Pancreas (tissue), 10 donors: ENCODE data around the gene RFPL2. TPM values are rescaled to one million over a fixed set of nuclear protein-coding genes. Genes with fewer than 3 reads are reported as not detected.

Source experiments
- ATAC-seq, 4 donors: fragments of 200-7000 bp; cut with Tn5 transposase; one replicate each; pipeline versions ENCODE4 v1.8.0 to v1.9.1; 2020; ENCODE audit warnings: mild to moderate bottlenecking in 4 of 4, moderate library complexity in 4 of 4
- DNase-seq, 6 donors: peaks; one replicate each; pipeline ENCODE4 v3.0.0-alpha.2; 2020
- FAIRE-seq: peaks from 2 replicates; lab custom pipeline; 2012; peaks lifted over from hg19 to GRCh38; lab: Jason Lieb, UNC
- H3K27ac ChIP-seq, 4 donors: fragments of 200-600 bp; sonication (generic); 1 replicate in 3 of 4; 2 replicates in 1 of 4; pipeline versions ENCODE4 v1.5.0 to v1.8.0; 2020
- H3K27me3 ChIP-seq, 4 donors: fragments of 200-600 bp; one replicate each; pipeline ENCODE4 v1.8.0; 2021
- H3K36me3 ChIP-seq, 3 donors: fragments of 200-600 bp; sonication (generic) in 1 of 3; one replicate each; pipeline versions ENCODE4 v1.5.0 to v1.8.0; 2020 to 2021
- H3K4me1 ChIP-seq, 3 donors: fragments of 200-600 bp; one replicate each; pipeline ENCODE4 v1.8.0; 2021
- H3K4me3 ChIP-seq, 4 donors: fragments of 200-600 bp; sonication (generic) in 2 of 4; one replicate each; pipeline versions ENCODE4 v1.5.0 to v1.8.0; 2020 to 2021
- H3K9me3 ChIP-seq, 4 donors: fragments of 200-600 bp; one replicate each; pipeline ENCODE4 v1.8.0; 2021
- WGBS, 2 donors: extraction: QIAGEN DNeasy Blood & Tissue Kit; methylation state at CpG; one replicate each; pipeline ENCODE4 v1.1.7; 2013; 5-methylcytosine and 5-hydroxymethylcytosine counted together
- intact Hi-C, 3 donors: fragments of 100-400 bp; cut with DNase I; formaldehyde crosslinking; loops; one replicate each; pipeline versions ENCODE4 v1.11.1 to v1.14.2; 2022
- polyA plus RNA-seq, 2 donors: library from polyadenylated mRNA; stranded (reverse); fragments of 200-250 nt; gene quantifications; one replicate each; pipeline ENCODE4 v1.2.3, GENCODE V29; 2013
- total RNA-seq, 6 donors: library from RNA; stranded (reverse); fragmentation: NEBNext Ultra II Directional in 4 of 6; extraction: Animal tissue kit (Norgen Biotek cat#: 25700) in 4 of 6; gene quantifications; one replicate each; pipeline versions ENCODE4 v1.2.1 to v1.2.4, GENCODE V29; 2021 to 2023
- TF ChIP-seq, protein P1 (sequence below), 4 donors: fragments of 200-600 bp; sonication (generic) in 3 of 4; IDR thresholded peaks; one replicate each; pipeline versions ENCODE4 v1.5.0 to v1.8.0; 2021; ENCODE audit warnings: antibody characterized with exemption in 4 of 4
- donor health status: healthy with polysubstance abuse.
- donor health status: DM: no; HTN: no; CAD: no; lungs with moderate emphysema.
- donor health status: DM: no; HTN: no; CAD: no.
- donor health status: control.
- donor health status: control.
- donor health status: Bipolar disorder and iron deficiency.
- donor health status: DM: yes; HTN: yes; CAD: no.
- donor health status: DM: no; HTN: no; CAD: no.
- donor health status: DM: no; HTN: no; CAD: no.
- donor health status: DM: yes; HTN: yes; CAD: no.

The RFPL2 gene
- total and polyA plus RNA-seq, 8 donors: 0.08 to 1.5 (median 0.19) TPM; not detected in 5

GRCh38 chr22:32217465-32217864 lies 12.6 kb upstream of the RFPL2 start:
- Histone ChIP-seq H3K4me3 (no peak overlapping the region), H3K4me1 (no peaks in the 10 kb centered on the region), H3K27me3 (no peaks in the 10 kb centered on the region), H3K27ac (no peak overlapping the region), H3K9me3 (no peaks in the 10 kb centered on the region), H3K36me3 (no peaks in the 10 kb centered on the region)
- ATAC-seq (no peak), FAIRE-seq (no peak), DNase-seq (no peak)
- TF ChIP-seq, protein P1, sequence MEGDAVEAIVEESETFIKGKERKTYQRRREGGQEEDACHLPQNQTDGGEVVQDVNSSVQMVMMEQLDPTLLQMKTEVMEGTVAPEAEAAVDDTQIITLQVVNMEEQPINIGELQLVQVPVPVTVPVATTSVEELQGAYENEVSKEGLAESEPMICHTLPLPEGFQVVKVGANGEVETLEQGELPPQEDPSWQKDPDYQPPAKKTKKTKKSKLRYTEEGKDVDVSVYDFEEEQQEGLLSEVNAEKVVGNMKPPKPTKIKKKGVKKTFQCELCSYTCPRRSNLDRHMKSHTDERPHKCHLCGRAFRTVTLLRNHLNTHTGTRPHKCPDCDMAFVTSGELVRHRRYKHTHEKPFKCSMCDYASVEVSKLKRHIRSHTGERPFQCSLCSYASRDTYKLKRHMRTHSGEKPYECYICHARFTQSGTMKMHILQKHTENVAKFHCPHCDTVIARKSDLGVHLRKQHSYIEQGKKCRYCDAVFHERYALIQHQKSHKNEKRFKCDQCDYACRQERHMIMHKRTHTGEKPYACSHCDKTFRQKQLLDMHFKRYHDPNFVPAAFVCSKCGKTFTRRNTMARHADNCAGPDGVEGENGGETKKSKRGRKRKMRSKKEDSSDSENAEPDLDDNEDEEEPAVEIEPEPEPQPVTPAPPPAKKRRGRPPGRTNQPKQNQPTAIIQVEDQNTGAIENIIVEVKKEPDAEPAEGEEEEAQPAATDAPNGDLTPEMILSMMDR (IDR thresholded peaks at IDR 0.05): no peak
- intact Hi-C loops: no loop called here
- 59 to 76% methylated on average over 2 of the region's 2 CpGs for WGBS, 2 donors

- FAIRE-seq (no peak), DNase-seq (no peak), ATAC-seq (no peak)
- Histone ChIP-seq H3K4me1 (no peaks in the 10 kb centered on the region), H3K27me3 (no peaks in the 10 kb centered on the region), H3K27ac (no peak overlapping the region), H3K9me3 (no peaks in the 10 kb centered on the region), H3K4me3 (no peak overlapping the region), H3K36me3 (no peaks in the 10 kb centered on the region)
- 74 to 89% methylated on average over 10 of the region's 10 CpGs for WGBS, 2 donors
- TF ChIP-seq, protein P1 (IDR thresholded peaks at IDR 0.05): no peak
- intact Hi-C loops: no loop called here
These were observed 12.0 kb upstream of the RFPL2 start for GRCh38 chr22:32216911-32217310.

DNA sequence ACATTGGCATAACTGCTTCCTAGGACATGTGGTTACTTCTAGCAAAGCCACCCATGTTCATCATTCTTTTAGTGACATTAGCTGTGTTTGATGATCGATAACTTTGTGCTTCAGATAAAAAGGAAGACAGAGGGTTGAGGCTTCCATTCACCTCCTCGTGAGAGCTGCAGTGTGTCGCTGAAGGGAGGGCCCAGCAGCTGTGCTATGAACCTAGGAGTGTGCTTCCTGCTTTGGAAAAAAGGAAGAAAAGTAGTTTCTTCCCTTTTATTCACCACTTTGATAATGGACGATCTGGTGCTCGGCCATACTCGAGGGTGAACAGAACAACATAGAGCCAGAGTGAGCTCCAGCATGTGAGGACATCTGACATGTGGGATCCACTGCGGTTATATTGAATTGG lies 6.1 kb upstream of the RFPL2 start:
- intact Hi-C loops: no loop called here
- FAIRE-seq (no peak), DNase-seq (no peak), ATAC-seq (no peak)
- H3K36me3 ChIP-seq: no peaks in the 10 kb centered on the region
- TF ChIP-seq, protein P1 (IDR thresholded peaks at IDR 0.05): no peak
- H3K27ac ChIP-seq: no peak overlapping the region
- H3K27me3 ChIP-seq: no peaks in the 10 kb centered on the region
- H3K9me3 ChIP-seq: no peaks in the 10 kb centered on the region
- 50 to 60% methylated on average over 7 of the region's 7 CpGs for WGBS, 2 donors
- H3K4me3 ChIP-seq: no peak overlapping the region
- no peaks in the 10 kb centered on the region for H3K4me1 ChIP-seq

- FAIRE-seq: no peak
- WGBS, 2 donors: 73 to 87% methylated on average over 3 of the region's 3 CpGs
- no peak for DNase-seq
- H3K27me3 ChIP-seq: no peaks in the 10 kb centered on the region
- no peaks in the 10 kb centered on the region for H3K36me3 ChIP-seq
- H3K27ac ChIP-seq: no peak overlapping the region
- intact Hi-C loops: no loop called here
- TF ChIP-seq, protein P1 (IDR thresholded peaks at IDR 0.05): no peak
- H3K4me1 ChIP-seq: no peaks in the 10 kb centered on the region
- no peaks in the 10 kb centered on the region for H3K9me3 ChIP-seq
- ATAC-seq: no peak
- no peak overlapping the region for H3K4me3 ChIP-seq
These were observed 3.8 kb upstream of the RFPL2 start for GRCh38 chr22:32208681-32209080.

DNA sequence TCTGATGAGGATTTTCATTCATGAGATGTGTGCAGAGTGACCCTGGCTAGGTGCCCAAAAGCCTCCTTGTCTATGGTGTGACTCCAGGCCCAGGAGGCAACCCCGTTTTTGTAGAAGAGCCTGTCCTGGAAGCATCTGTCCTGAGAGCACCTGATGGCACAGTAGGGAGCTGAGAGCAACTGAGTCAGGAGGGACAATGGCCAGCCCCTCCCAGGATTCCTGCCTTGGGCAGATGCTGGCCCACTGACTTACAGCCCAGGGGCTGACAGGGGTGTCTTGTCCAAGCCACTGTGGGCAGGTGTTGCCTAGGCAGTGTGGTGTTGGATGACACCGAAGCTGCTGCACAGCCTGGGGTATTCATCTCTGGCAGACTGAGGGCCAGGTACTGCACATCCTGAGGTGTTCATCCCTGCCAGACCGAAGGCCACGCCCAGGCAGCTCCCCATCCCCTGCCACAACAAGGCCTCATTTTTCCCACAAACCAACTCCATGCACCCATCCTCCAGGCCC lies 3.2 kb upstream of the RFPL2 start:
- no peak for FAIRE-seq
- WGBS, 2 donors: 64% methylated on average over 4 of the region's 4 CpGs
- Histone ChIP-seq H3K9me3 (no peaks in the 10 kb centered on the region), H3K4me3 (no peak overlapping the region), H3K4me1 (no peaks in the 10 kb centered on the region), H3K36me3 (no peaks in the 10 kb centered on the region), H3K27ac (no peak overlapping the region), H3K27me3 (peaks cover 0 to 4% (median 0%) of the 10 kb centered on the region in 4 donors)
- ATAC-seq: no peak
- TF ChIP-seq, protein P1 (IDR thresholded peaks at IDR 0.05): no peak
- no peak for DNase-seq
- intact Hi-C loops: no loop called here
